Testis (tissue), 2 donors: ENCODE measurements around the gene TMEM178B.

Experiments used
- POLR2A ChIP-seq: fragments of 450-650 bp; IDR thresholded peaks from one replicate; pipeline ENCODE4 v1.6.1; 2017; ENCODE audit warnings: antibody characterized with exemption, mild to moderate bottlenecking, moderate library complexity
- TF ChIP-seq, protein P1 (sequence below), 3 experiments: fragments of 450-650 bp in 2 of 3; fragments of 200-600 bp in 1 of 3; sonication (generic) in 1 of 3; IDR thresholded peaks; one replicate each; pipeline ENCODE4 v1.5.1; 2016 to 2019; ENCODE audit warnings: antibody characterized with exemption in 3 of 3, mild to moderate bottlenecking in 2 of 3, moderate library complexity in 1 of 3

DNA sequence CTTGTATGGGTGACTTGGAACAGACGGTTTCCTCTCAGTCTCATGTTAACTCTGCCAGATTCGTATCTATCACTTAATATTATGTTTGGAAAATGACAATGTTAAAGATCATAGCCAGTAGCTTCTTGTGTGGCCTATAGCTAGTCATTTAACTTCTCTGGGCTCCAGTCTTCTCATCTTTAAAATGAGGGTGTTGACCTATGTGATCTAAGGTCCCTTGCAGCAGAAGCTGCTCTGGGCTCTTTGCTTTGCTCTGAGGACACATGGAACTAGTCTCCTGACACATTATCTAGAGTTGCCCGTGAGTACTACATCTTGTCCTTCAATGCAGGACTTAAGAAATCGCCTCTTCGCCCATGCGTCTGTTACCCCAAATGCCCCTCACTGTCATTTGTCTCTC, 93.1 kb downstream of the TMEM178B start:
- TF ChIP-seq, protein P1, sequence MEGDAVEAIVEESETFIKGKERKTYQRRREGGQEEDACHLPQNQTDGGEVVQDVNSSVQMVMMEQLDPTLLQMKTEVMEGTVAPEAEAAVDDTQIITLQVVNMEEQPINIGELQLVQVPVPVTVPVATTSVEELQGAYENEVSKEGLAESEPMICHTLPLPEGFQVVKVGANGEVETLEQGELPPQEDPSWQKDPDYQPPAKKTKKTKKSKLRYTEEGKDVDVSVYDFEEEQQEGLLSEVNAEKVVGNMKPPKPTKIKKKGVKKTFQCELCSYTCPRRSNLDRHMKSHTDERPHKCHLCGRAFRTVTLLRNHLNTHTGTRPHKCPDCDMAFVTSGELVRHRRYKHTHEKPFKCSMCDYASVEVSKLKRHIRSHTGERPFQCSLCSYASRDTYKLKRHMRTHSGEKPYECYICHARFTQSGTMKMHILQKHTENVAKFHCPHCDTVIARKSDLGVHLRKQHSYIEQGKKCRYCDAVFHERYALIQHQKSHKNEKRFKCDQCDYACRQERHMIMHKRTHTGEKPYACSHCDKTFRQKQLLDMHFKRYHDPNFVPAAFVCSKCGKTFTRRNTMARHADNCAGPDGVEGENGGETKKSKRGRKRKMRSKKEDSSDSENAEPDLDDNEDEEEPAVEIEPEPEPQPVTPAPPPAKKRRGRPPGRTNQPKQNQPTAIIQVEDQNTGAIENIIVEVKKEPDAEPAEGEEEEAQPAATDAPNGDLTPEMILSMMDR (IDR thresholded peaks at IDR 0.05) = no peak
- TF ChIP-seq POLR2A = no peak
